Measurements from ENCODE around the gene GJB4. TPM values are rescaled to one million over a fixed set of nuclear protein-coding genes. Genes with fewer than 3 reads are reported as not detected.
"Not testable (repeated sequence)": the region's sequence is repeated elsewhere in the genome, so short reads cannot be mapped to it uniquely, and the experiment has no call there.

Gene GJB4
- polyA plus RNA-seq = not detected

GRCh38 chr1:34759503-34760357, at the start of gene GJB4:
TSS of gene GJB4 (plus strand) at chr1:34759740. CDS start at chr1:34761255, 1,515 bp downstream.
- no peaks in the 10 kb centered on the region for H3K9me3 Mint-ChIP-seq
- no peaks in the 10 kb centered on the region for H3K36me3 Mint-ChIP-seq
- peaks cover 0 to 4% (median 2%) of the 10 kb centered on the region in 3 donors for H3K27me3 Mint-ChIP-seq (ENCODE audit: low read depth in 3 of 3)
- no peak within 1 kb of the TSS for H3K4me3 Mint-ChIP-seq
- no peaks in the 10 kb centered on the region for H3K4me1 Mint-ChIP-seq
- no peak for DNase-seq
- H3K27ac Mint-ChIP-seq = no peak within 1 kb of the TSS

- DNase-seq = no peak
- Mint-ChIP-seq H3K36me3 (no peaks in the 10 kb centered on the region), H3K27me3 (ENCODE audit: low read depth in 3 of 3) (peaks cover 3 to 6% (median 5%) of the 10 kb centered on the region in 3 donors), H3K27ac (no peak overlapping the region), H3K4me3 (no peak overlapping the region), H3K9me3 (peaks cover 0 to 3% (median 0%) of the 10 kb centered on the region in 6 donors), H3K4me1 (no peaks in the 10 kb centered on the region)
Measured at GRCh38 chr1:34710812-34711211, 48.7 kb upstream of the GJB4 start.

GRCh38 chr1:34711485-34711884, 48.1 kb upstream of the GJB4 start:
- Mint-ChIP-seq H3K4me1 (no peaks in the 10 kb centered on the region), H3K36me3 (no peaks in the 10 kb centered on the region), H3K9me3 (peaks cover 0 to 3% (median 0%) of the 10 kb centered on the region in 6 donors), H3K27ac (no peak overlapping the region), H3K4me3 (no peak overlapping the region), H3K27me3 (ENCODE audit: low read depth in 3 of 3) (peaks cover 1 to 6% (median 3%) of the 10 kb centered on the region in 3 donors)
- no peak for DNase-seq

GRCh38 chr1:34712007-34712688, 47.4 kb upstream of the GJB4 start:
- DNase-seq = no peak
- no peak overlapping the region for H3K4me3 Mint-ChIP-seq
- no peaks in the 10 kb centered on the region for H3K36me3 Mint-ChIP-seq
- H3K27ac Mint-ChIP-seq = no peak overlapping the region
- no peaks in the 10 kb centered on the region for H3K4me1 Mint-ChIP-seq
- peaks cover 1 to 6% (median 3%) of the 10 kb centered on the region in 3 donors for H3K27me3 Mint-ChIP-seq (ENCODE audit: low read depth in 3 of 3)
- peaks cover 0 to 4% (median 0%) of the 10 kb centered on the region in 6 donors for H3K9me3 Mint-ChIP-seq

- Mint-ChIP-seq H3K4me1 (no peaks in the 10 kb centered on the region), H3K4me3 (no peak overlapping the region), H3K27me3 (ENCODE audit: low read depth in 3 of 3) (peaks cover 1 to 6% (median 2%) of the 10 kb centered on the region in 3 donors), H3K36me3 (no peaks in the 10 kb centered on the region), H3K9me3 (peaks cover 0 to 4% (median 0%) of the 10 kb centered on the region in 6 donors), H3K27ac (no peak overlapping the region)
- no peak for DNase-seq
Measured at GRCh38 chr1:34713443-34713842, 46.1 kb upstream of the GJB4 start.

DNA sequence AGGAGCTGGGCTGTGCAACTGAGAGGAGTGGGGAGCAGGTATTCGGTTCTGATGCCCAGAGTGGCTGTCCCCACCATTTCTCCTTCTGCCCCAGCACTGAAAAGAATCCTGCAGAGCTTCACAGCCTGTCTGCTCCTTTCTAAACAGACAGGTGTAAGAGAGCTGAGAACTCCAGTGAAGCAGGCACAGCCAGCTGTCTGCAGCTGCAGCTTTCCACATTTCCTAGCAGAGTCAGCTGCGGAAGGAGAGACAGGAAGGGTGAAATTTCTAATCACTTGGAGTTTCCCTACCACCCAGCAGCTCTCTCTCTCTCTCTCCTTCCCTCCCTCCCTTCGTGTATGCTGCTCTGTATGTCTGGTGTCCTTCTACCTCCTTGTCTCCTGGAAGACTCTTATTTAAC, 45.2 kb upstream of the GJB4 start:
- H3K4me3 Mint-ChIP-seq = no peak overlapping the region
- DNase-seq = no peak
- H3K27me3 Mint-ChIP-seq (ENCODE audit: low read depth in 3 of 3) = peaks cover 0 to 6% (median 0%) of the 10 kb centered on the region in 3 donors
- H3K36me3 Mint-ChIP-seq = no peaks in the 10 kb centered on the region
- no peak overlapping the region for H3K27ac Mint-ChIP-seq
- no peaks in the 10 kb centered on the region for H3K4me1 Mint-ChIP-seq
- H3K9me3 Mint-ChIP-seq = peaks cover 0 to 4% (median 0%) of the 10 kb centered on the region in 6 donors

GRCh38 chr1:34715139-34715538, 44.4 kb upstream of the GJB4 start:
- H3K4me1 Mint-ChIP-seq = no peaks in the 10 kb centered on the region
- no peak overlapping the region for H3K4me3 Mint-ChIP-seq
- H3K9me3 Mint-ChIP-seq = peaks cover 0 to 4% (median 0%) of the 10 kb centered on the region in 6 donors
- H3K27ac Mint-ChIP-seq = no peak overlapping the region
- no peak for DNase-seq
- H3K36me3 Mint-ChIP-seq = no peaks in the 10 kb centered on the region
- H3K27me3 Mint-ChIP-seq (ENCODE audit: low read depth in 3 of 3) = peaks cover 0 to 6% (median 1%) of the 10 kb centered on the region in 3 donors

GRCh38 chr1:34721241-34721640, 38.3 kb upstream of the GJB4 start:
- H3K27me3 Mint-ChIP-seq (ENCODE audit: low read depth in 3 of 3) = peaks cover 0 to 6% (median 3%) of the 10 kb centered on the region in 3 donors
- H3K27ac Mint-ChIP-seq = no peak overlapping the region
- DNase-seq = no peak
- H3K4me1 Mint-ChIP-seq = no peaks in the 10 kb centered on the region
- H3K9me3 Mint-ChIP-seq = peaks cover 0 to 2% (median 0%) of the 10 kb centered on the region in 6 donors
- no peaks in the 10 kb centered on the region for H3K36me3 Mint-ChIP-seq
- no peak overlapping the region for H3K4me3 Mint-ChIP-seq

DNA sequence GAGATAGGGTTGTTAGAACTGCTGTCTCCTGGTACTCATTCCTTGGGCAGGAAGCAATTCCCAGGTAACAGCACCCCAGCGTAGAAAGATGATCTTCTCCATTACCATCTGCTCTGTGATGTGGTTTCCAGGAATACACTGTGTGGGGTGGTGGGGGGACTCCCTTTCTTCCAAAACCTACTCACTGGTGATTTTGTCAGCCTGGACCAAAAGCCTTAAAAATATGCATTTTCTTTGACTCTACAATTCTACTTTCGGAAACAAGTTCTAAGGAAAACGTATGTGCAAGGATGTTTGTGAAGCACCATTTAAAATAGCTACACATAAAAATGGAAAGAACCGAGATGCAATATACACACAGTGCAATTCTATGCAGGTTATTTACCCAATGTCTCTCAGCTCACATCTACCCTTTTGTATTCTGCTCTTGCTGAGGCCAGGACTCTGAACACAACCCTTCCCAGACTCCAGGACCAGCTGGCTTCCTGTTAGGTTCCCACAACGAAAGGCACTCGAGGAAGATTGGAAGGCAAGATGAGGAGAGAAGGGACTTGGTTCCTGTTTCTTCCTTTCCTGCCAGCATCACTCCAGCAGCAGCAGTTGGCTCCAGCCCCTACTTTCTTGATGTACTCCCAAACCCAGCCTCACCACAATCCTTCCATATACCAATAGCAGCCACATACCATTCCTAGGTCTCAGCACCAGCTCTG, 37.7 kb upstream of the GJB4 start:
- no peak for DNase-seq
- no peak overlapping the region for H3K27ac Mint-ChIP-seq

DNA sequence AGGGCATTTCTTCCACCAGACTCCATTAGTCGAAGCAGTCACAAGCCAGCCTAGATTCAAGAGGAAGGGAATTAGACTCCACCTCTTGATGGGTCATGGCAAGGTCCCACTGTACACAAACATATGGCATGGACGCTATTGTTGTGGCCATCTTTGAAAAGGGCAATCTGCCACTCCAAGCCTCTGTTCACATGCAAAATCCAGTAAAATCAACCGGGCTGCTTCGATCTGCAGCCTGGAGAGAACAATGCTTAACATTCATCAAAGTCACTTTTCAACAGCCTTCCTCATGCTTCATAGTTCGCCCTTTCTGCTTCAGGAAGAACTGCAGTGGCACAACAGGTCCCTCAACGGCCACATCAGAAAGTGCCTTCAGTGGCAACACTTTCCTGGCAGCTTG, 32.7 kb upstream of the GJB4 start:
- DNase-seq = no peak
- H3K36me3 Mint-ChIP-seq = no peaks in the 10 kb centered on the region
- H3K9me3 Mint-ChIP-seq = no peaks in the 10 kb centered on the region
- no peaks in the 10 kb centered on the region for H3K4me1 Mint-ChIP-seq
- no peak overlapping the region for H3K4me3 Mint-ChIP-seq
- peaks cover 3 to 9% (median 5%) of the 10 kb centered on the region in 3 donors for H3K27me3 Mint-ChIP-seq (ENCODE audit: low read depth in 3 of 3)
- H3K27ac Mint-ChIP-seq = no peak overlapping the region

More for the DNA sequence above, 37.7 kb upstream of the GJB4 start:
- Mint-ChIP-seq H3K27me3 (ENCODE audit: low read depth in 3 of 3) (peaks cover 0 to 8% (median 3%) of the 10 kb centered on the region in 3 donors), H3K36me3 (no peaks in the 10 kb centered on the region), H3K4me3 (no peak overlapping the region), H3K4me1 (no peaks in the 10 kb centered on the region), H3K9me3 (peaks cover 0 to 2% (median 0%) of the 10 kb centered on the region in 6 donors)

DNA sequence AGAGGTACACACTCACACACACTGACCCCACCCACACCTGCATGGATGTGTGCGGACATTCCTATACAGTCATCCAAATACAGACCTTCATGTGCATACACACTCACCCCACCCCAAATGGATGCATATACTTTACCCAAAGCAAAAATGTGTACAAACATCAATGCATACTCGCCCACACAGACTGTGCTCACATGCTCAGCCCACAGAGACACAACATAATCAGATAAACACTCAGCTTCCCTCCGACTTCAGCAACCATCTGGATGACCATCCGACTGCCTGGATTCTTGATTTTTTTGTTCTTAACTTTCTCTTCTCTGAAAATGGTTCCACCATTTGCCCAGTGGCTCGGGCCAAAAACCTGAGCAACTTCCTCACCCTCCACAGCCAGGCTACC, 29.1 kb upstream of the GJB4 start:
- H3K4me3 Mint-ChIP-seq = no peak overlapping the region
- H3K4me1 Mint-ChIP-seq = no peaks in the 10 kb centered on the region
- H3K27me3 Mint-ChIP-seq (ENCODE audit: low read depth in 3 of 3) = peaks cover 3 to 6% (median 4%) of the 10 kb centered on the region in 3 donors
- no peaks in the 10 kb centered on the region for H3K9me3 Mint-ChIP-seq
- DNase-seq = no peak
- no peaks in the 10 kb centered on the region for H3K36me3 Mint-ChIP-seq
- no peak overlapping the region for H3K27ac Mint-ChIP-seq

DNA sequence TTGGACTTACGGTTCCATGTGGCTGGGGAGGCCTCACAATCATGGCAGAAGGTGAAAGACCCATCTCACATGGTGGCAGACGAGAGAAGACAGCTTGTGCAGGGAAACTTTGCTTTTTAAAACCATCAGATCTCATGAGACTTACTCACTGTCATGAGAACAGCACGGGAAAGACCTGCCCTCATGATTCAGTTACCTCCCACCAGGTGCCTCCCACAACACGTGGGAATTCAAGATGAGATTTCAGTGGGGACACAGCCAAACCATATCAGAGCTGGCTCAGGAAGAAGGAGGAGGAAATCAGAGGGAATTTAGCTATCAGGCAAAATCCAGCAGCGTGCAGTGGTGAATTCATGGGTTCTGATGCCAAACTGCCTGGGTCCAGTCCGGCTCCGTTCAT, 26.7 kb upstream of the GJB4 start:
- not testable (repeated sequence) for H3K4me1 Mint-ChIP-seq; DNase-seq; H3K27me3 Mint-ChIP-seq (ENCODE audit: low read depth in 3 of 3); H3K9me3 Mint-ChIP-seq; H3K27ac Mint-ChIP-seq; H3K4me3 Mint-ChIP-seq; H3K36me3 Mint-ChIP-seq

DNA sequence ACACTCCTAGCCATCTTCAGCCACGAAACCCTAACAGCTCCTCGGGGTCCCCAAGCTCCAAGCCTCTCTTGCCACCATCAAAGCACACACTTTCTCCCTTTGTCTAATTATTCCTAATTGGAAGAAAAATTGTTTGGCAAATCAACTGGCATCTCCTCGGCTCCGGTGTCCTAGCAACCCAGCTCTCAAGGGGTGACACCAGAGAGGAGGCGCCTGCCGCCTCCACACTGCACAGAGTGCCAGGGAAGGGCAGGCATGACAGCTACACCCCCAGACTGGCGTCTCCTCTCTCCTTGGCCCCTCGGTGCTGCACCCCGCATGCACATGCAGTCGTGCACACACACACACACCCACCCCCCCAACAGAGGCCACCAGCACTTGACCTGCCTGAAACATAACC, 22.8 kb upstream of the GJB4 start:
- H3K4me3 Mint-ChIP-seq = no peak overlapping the region
- peaks cover 0 to 5% (median 0%) of the 10 kb centered on the region in 3 donors for H3K27me3 Mint-ChIP-seq (ENCODE audit: low read depth in 3 of 3)
- H3K9me3 Mint-ChIP-seq = no peaks in the 10 kb centered on the region
- no peak overlapping the region for H3K27ac Mint-ChIP-seq
- no peaks in the 10 kb centered on the region for H3K4me1 Mint-ChIP-seq
- no peaks in the 10 kb centered on the region for H3K36me3 Mint-ChIP-seq
- DNase-seq = no peak

DNA sequence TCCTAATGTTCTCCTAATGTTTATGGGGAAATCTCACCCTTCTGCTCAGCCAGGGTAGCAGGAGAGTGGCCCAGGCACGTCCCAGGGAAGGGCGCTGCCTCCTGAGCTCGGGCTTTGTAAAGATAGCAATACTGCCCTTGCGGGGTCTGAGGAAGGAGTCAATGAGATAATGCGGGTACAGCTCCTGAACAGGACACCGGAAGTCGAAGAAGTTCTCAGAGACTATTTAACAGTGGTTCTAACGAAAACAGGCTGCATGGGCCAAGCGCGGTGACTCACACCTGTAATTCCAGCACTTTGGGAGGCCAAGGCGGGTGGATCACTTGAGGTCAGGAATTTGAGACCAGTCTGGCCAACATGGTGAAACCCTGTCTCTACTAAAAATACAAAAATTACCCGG, 22.3 kb upstream of the GJB4 start:
- H3K4me3 Mint-ChIP-seq; H3K9me3 Mint-ChIP-seq; H3K36me3 Mint-ChIP-seq; H3K27ac Mint-ChIP-seq; H3K4me1 Mint-ChIP-seq; DNase-seq; H3K27me3 Mint-ChIP-seq (ENCODE audit: low read depth in 3 of 3): not testable (repeated sequence)

All from immature natural killer cell (primary cell).